Activated T-helper 2 cell treated with anti-CD3 and anti-CD28 coated beads, Interferon-gamma antibody, Interleukin-2, Interleukin-4, amounts not matched to agents 10 μg/mL and 5 μg/mL and 100 μg/mL, durations not matched to agents 14 hours and 24 hours and 36 hours (primary cell): ENCODE measurements around the gene TLCD5. TPM values are rescaled to one million over a fixed set of nuclear protein-coding genes. Genes with fewer than 3 reads are reported as not detected.

Source experiments
- DNase-seq: peaks from one replicate; pipeline ENCODE4 v3.0.0; 2021; ENCODE audit warnings: low spot score
- H3K27ac Mint-ChIP-seq: one replicate; pipeline ENCODE4 v1.8.0; 2021; ENCODE audit warnings: mixed read lengths
- H3K27me3 Mint-ChIP-seq: one replicate; pipeline ENCODE4 v1.8.0; 2021; ENCODE audit warnings: low read depth, mixed read lengths
- H3K36me3 Mint-ChIP-seq: one replicate; pipeline ENCODE4 v1.8.0; 2021; ENCODE audit warnings: low read depth, mixed read lengths
- H3K4me1 Mint-ChIP-seq: one replicate; pipeline ENCODE4 v1.8.0; 2021; ENCODE audit warnings: low read depth, mixed read lengths
- H3K4me3 Mint-ChIP-seq: one replicate; pipeline ENCODE4 v1.8.0; 2021; ENCODE audit warnings: low read depth, mild to moderate bottlenecking, moderate library complexity, mixed read lengths
- H3K9me3 Mint-ChIP-seq: one replicate; pipeline ENCODE4 v1.8.0; 2021; ENCODE audit warnings: mixed read lengths
- intact Hi-C: fragments of 100-400 bp; cut with micrococcal nuclease; formaldehyde crosslinking; loops from one replicate; pipeline ENCODE4 v1.15.1; 2023
- total RNA-seq: library from RNA; stranded (reverse); gene quantifications from 2 replicates; pipeline ENCODE4 v1.2.3, GENCODE V29; 2022

TLCD5 gene
- total RNA-seq, 1 donor from 2014 or later: 0.41 TPM

GRCh38 chr11:120346233-120346632 is 21.1 kb downstream of the TLCD5 start:
- peaks cover 58% of the 10 kb centered on the region for H3K27me3 Mint-ChIP-seq
- DNase-seq: no peak
- H3K4me1 Mint-ChIP-seq: peaks cover 27% of the 10 kb centered on the region
- peaks cover 5% of the 10 kb centered on the region for H3K36me3 Mint-ChIP-seq
- H3K27ac Mint-ChIP-seq: no peak overlapping the region
- intact Hi-C loops: loop anchor here (10.0 kb wide), 1 partner anchor 689 kb away; no protein-coding TSS in a partner anchor
- H3K9me3 Mint-ChIP-seq: peaks cover 6% of the 10 kb centered on the region
- no peak overlapping the region for H3K4me3 Mint-ChIP-seq

GRCh38 chr11:120350637-120351036 is 25.5 kb downstream of the TLCD5 start:
- H3K27me3 Mint-ChIP-seq: peaks cover 67% of the 10 kb centered on the region
- no peaks in the 10 kb centered on the region for H3K9me3 Mint-ChIP-seq
- intact Hi-C loops: no loop called here

GRCh38 chr11:120352405-120352804 is 27.3 kb downstream of the TLCD5 start:
- H3K36me3 Mint-ChIP-seq: no peaks in the 10 kb centered on the region
- H3K27ac Mint-ChIP-seq: no peak overlapping the region
- no peaks in the 10 kb centered on the region for H3K9me3 Mint-ChIP-seq
- H3K4me1 Mint-ChIP-seq: peaks cover 2% of the 10 kb centered on the region
- H3K27me3 Mint-ChIP-seq: peaks cover 57% of the 10 kb centered on the region
- H3K4me3 Mint-ChIP-seq: no peak overlapping the region
- DNase-seq: no peak
- intact Hi-C loops: no loop called here

More at GRCh38 chr11:120350637-120351036, 25.5 kb downstream of the TLCD5 start:
- peaks cover 5% of the 10 kb centered on the region for H3K4me1 Mint-ChIP-seq
- H3K36me3 Mint-ChIP-seq: no peaks in the 10 kb centered on the region
- no peak overlapping the region for H3K27ac Mint-ChIP-seq
- H3K4me3 Mint-ChIP-seq: no peak overlapping the region
- DNase-seq: no peak

GRCh38 chr11:120354068-120354467 is 29.0 kb downstream of the TLCD5 start:
- Mint-ChIP-seq H3K27me3 (peaks cover 61% of the 10 kb centered on the region), H3K9me3 (no peaks in the 10 kb centered on the region), H3K4me1 (no peaks in the 10 kb centered on the region), H3K27ac (no peak overlapping the region), H3K36me3 (no peaks in the 10 kb centered on the region), H3K4me3 (no peak overlapping the region)
- intact Hi-C loops: no loop called here
- DNase-seq: no peak

- H3K4me1 Mint-ChIP-seq: no peaks in the 10 kb centered on the region
- no peak overlapping the region for H3K4me3 Mint-ChIP-seq
- intact Hi-C loops: no loop called here
- H3K9me3 Mint-ChIP-seq: no peaks in the 10 kb centered on the region
- H3K27me3 Mint-ChIP-seq: peaks cover 59% of the 10 kb centered on the region
- no peaks in the 10 kb centered on the region for H3K36me3 Mint-ChIP-seq
- no peak overlapping the region for H3K27ac Mint-ChIP-seq
- DNase-seq: no peak
Observed at GRCh38 chr11:120354779-120355178, 29.7 kb downstream of the TLCD5 start.

- Mint-ChIP-seq H3K36me3 (no peaks in the 10 kb centered on the region), H3K27ac (no peak overlapping the region), H3K27me3 (peaks cover 46% of the 10 kb centered on the region), H3K4me1 (no peaks in the 10 kb centered on the region), H3K4me3 (no peak overlapping the region), H3K9me3 (no peaks in the 10 kb centered on the region)
- intact Hi-C loops: no loop called here
- no peak for DNase-seq
Observed at GRCh38 chr11:120357620-120358019, 32.5 kb downstream of the TLCD5 start.

GRCh38 chr11:120358729-120359128 is 33.6 kb downstream of the TLCD5 start:
- H3K36me3 Mint-ChIP-seq: no peaks in the 10 kb centered on the region
- peaks cover 41% of the 10 kb centered on the region for H3K27me3 Mint-ChIP-seq
- no peak overlapping the region for H3K4me3 Mint-ChIP-seq
- DNase-seq: no peak
- intact Hi-C loops: no loop called here
- no peaks in the 10 kb centered on the region for H3K9me3 Mint-ChIP-seq
- H3K27ac Mint-ChIP-seq: no peak overlapping the region
- H3K4me1 Mint-ChIP-seq: no peaks in the 10 kb centered on the region

GRCh38 chr11:120363436-120363835 is 38.3 kb downstream of the TLCD5 start:
- Mint-ChIP-seq H3K27me3 (peaks cover 33% of the 10 kb centered on the region), H3K4me1 (no peaks in the 10 kb centered on the region), H3K4me3 (no peak overlapping the region), H3K9me3 (no peaks in the 10 kb centered on the region), H3K36me3 (no peaks in the 10 kb centered on the region), H3K27ac (no peak overlapping the region)
- no peak for DNase-seq
- intact Hi-C loops: no loop called here

- Mint-ChIP-seq H3K27ac (no peak overlapping the region), H3K9me3 (no peaks in the 10 kb centered on the region), H3K4me1 (no peaks in the 10 kb centered on the region), H3K36me3 (no peaks in the 10 kb centered on the region), H3K27me3 (peaks cover 24% of the 10 kb centered on the region), H3K4me3 (no peak overlapping the region)
- intact Hi-C loops: no loop called here
- DNase-seq: no peak
Observed at GRCh38 chr11:120365512-120365911, 40.4 kb downstream of the TLCD5 start.

GRCh38 chr11:120372296-120372695 is 47.2 kb downstream of the TLCD5 start:
- H3K4me3 Mint-ChIP-seq: no peak overlapping the region
- H3K9me3 Mint-ChIP-seq: no peaks in the 10 kb centered on the region
- H3K36me3 Mint-ChIP-seq: no peaks in the 10 kb centered on the region
- H3K4me1 Mint-ChIP-seq: no peaks in the 10 kb centered on the region
- no peak for DNase-seq
- intact Hi-C loops: no loop called here
- H3K27ac Mint-ChIP-seq: no peak overlapping the region
- peaks cover 18% of the 10 kb centered on the region for H3K27me3 Mint-ChIP-seq

GRCh38 chr11:120375076-120375475 is 50.0 kb downstream of the TLCD5 start:
- Mint-ChIP-seq H3K27me3 (peaks cover 29% of the 10 kb centered on the region), H3K9me3 (peaks cover 9% of the 10 kb centered on the region), H3K4me1 (no peaks in the 10 kb centered on the region), H3K27ac (no peak overlapping the region), H3K36me3 (no peaks in the 10 kb centered on the region), H3K4me3 (no peak overlapping the region)
- intact Hi-C loops: no loop called here
- no peak for DNase-seq

- DNase-seq: no peak
- Mint-ChIP-seq H3K4me1 (no peaks in the 10 kb centered on the region), H3K27me3 (peaks cover 33% of the 10 kb centered on the region), H3K27ac (no peak overlapping the region), H3K4me3 (no peak overlapping the region), H3K9me3 (peaks cover 9% of the 10 kb centered on the region), H3K36me3 (no peaks in the 10 kb centered on the region)
- intact Hi-C loops: no loop called here
Observed at GRCh38 chr11:120376547-120377182, 51.6 kb downstream of the TLCD5 start.

GRCh38 chr11:120378474-120378873 is 53.4 kb downstream of the TLCD5 start:
- Mint-ChIP-seq H3K4me3 (no peak overlapping the region), H3K27ac (no peak overlapping the region), H3K27me3 (peaks cover 35% of the 10 kb centered on the region), H3K9me3 (peaks cover 9% of the 10 kb centered on the region), H3K4me1 (no peaks in the 10 kb centered on the region), H3K36me3 (no peaks in the 10 kb centered on the region)
- intact Hi-C loops: no loop called here
- no peak for DNase-seq

- H3K4me1 Mint-ChIP-seq: no peaks in the 10 kb centered on the region
- H3K27me3 Mint-ChIP-seq: peaks cover 38% of the 10 kb centered on the region
- no peak for DNase-seq
- intact Hi-C loops: no loop called here
- no peaks in the 10 kb centered on the region for H3K36me3 Mint-ChIP-seq
- no peak overlapping the region for H3K4me3 Mint-ChIP-seq
- H3K27ac Mint-ChIP-seq: no peak overlapping the region
- peaks cover 9% of the 10 kb centered on the region for H3K9me3 Mint-ChIP-seq
Observed at GRCh38 chr11:120381401-120381800, 56.3 kb downstream of the TLCD5 start.
